ENCODE measurements around the gene RWDD4. TPM values are rescaled to one million over a fixed set of nuclear protein-coding genes. Genes with fewer than 3 reads are reported as not detected.
A peak's percentile ranks its signal among the peaks of the same experiment; 100 is the strongest.

RWDD4 gene
- total RNA-seq (2014; rRNA removed) (22.6 and 29.6 TPM in 2 replicates), Bru-seq, nascent RNA (percentile 55 among the genes with signal in this experiment), BruChase-seq, experiment 1, labeled RNA remaining after a 6-hour chase (percentile 63 among the genes with signal in this experiment), BruChase-seq, experiment 2, labeled RNA remaining after a 2-hour chase (percentile 62 among the genes with signal in this experiment)
- long read RNA-seq, transcript RWDD4-202 (7 exons, 2,590 nt) = major isoform, 11 of 18 reads
- long read RNA-seq, partial matches to known transcripts = 2 of 18 reads
- long read RNA-seq, other reads (novel, unspliced or antisense) = 5 of 18 reads

- Histone ChIP-seq H2AFZ (ENCODE audit: low read length) (peak within 1 kb of the TSS; percentile 76), H3K4me1 (ENCODE audit: insufficient read depth, low read length) (peaks cover 9% of the 10 kb centered on the region), H3F3A (ENCODE audit: low read length, unreplicated experiment) (no peaks in the 10 kb centered on the region), H3K4me3 (ENCODE audit: low read length) (peak within 1 kb of the TSS; percentile 84), H3K4me2 (ENCODE audit: low read length) (peak within 1 kb of the TSS; percentile 92), H3K9ac (ENCODE audit: low read length) (peak within 1 kb of the TSS; percentile 88), H3K27me3 (ENCODE audit: low read length) (no peaks in the 10 kb centered on the region), H3K79me2 (ENCODE audit: low read length) (peaks cover 47% of the 10 kb centered on the region), H3K9me3 (ENCODE audit: low read length) (no peaks in the 10 kb centered on the region), H3K9me2 (replicated peaks; ENCODE audit: low read length) (no peaks in the 10 kb centered on the region), H3K27ac (ENCODE audit: low read length) (peak within 1 kb of the TSS; percentile 47), H3K36me3 (ENCODE audit: low read depth, low read length) (no peaks in the 10 kb centered on the region; the same call in 1 of the 2 replicates), H4K20me1 (ENCODE audit: low read length) (no peaks in the 10 kb centered on the region)
- ChIA-PET CTCF (no interaction called here), POLR2A (ENCODE audit: unreplicated experiment) (interaction anchor here (0.6 kb wide), 1 partner anchor 562 kb away, joined by 4 read pairs; no protein-coding TSS in a partner anchor)
- intact Hi-C loops (cut with micrococcal nuclease) = loop anchor here (2.0 to 5.0 kb wide), 2 partner anchors 22 to 103 kb away; no protein-coding TSS in a partner anchor
- ATAC-seq = peak; percentile 99
- TF ChIP-seq CTCF (conservative IDR thresholded peaks at IDR 0.05; ENCODE audit: low read depth, low read length) (no peak), EZH2 (IDR thresholded peaks at IDR 0.05; ENCODE audit: low read length, unreplicated experiment) (no peak), EZH2phosphoT487 (IDR thresholded peaks at IDR 0.05; ENCODE audit: borderline replicate concordance, low read length) (no peak)
- peak; percentile 95 for DNase-seq
- no TSS peak for BruUV-seq (replicated peaks)
These were observed at the start of gene RWDD4, which contains the start of gene TRAPPC11 for GRCh38 chr4:183659029-183659871. RWDD4 (minus strand) TSS chr4:183659185; CDS start chr4:183658952, 233 bp downstream. TRAPPC11 (plus strand) TSS chr4:183659293; CDS start chr4:183663868, 4,575 bp downstream.

DNA sequence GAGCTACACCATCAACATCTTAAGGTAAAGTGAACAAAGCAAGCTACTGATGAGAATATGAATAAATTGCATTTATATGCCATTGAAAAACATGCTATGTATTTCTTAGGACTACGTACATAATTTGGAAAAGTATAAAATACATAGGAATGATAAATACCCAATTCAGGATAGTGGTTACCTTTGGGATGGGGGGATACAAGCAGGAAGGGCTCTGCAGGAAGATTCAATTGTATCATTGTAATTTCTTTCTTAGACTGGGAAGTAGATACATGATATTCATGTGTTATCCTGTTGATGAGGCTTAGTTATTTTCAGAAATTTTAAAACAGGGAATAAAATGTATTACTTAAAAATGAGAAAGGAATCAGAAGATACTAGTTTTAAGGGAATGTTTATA, 43.5 kb upstream of the RWDD4 start:
- POLR2A ChIA-PET (ENCODE audit: unreplicated experiment) = no interaction called here
- no peak for TF ChIP-seq CTCF (conservative IDR thresholded peaks at IDR 0.05; ENCODE audit: low read depth, low read length)
- no peak for TF ChIP-seq EZH2phosphoT487 (IDR thresholded peaks at IDR 0.05; ENCODE audit: borderline replicate concordance, low read length)
- no peak for TF ChIP-seq EZH2 (IDR thresholded peaks at IDR 0.05; ENCODE audit: low read length, unreplicated experiment)
- no peak overlapping the region for H3K9ac ChIP-seq (ENCODE audit: low read length)
- H2AFZ ChIP-seq (ENCODE audit: low read length) = no peak overlapping the region
- no peaks in the 10 kb centered on the region for H3K79me2 ChIP-seq (ENCODE audit: low read length)
- no peaks in the 10 kb centered on the region for H3K9me3 ChIP-seq (ENCODE audit: low read length)
- no peaks in the 10 kb centered on the region for H3K9me2 ChIP-seq (replicated peaks; ENCODE audit: low read length)
- no peak for DNase-seq
- no peaks in the 10 kb centered on the region; the same call in 1 of the 2 replicates for H3K4me1 ChIP-seq (ENCODE audit: insufficient read depth, low read length)
- H4K20me1 ChIP-seq (ENCODE audit: low read length) = no peaks in the 10 kb centered on the region
- H3K27me3 ChIP-seq (ENCODE audit: low read length) = no peaks in the 10 kb centered on the region
- CTCF ChIA-PET = no interaction called here
- no peak overlapping the region for H3K27ac ChIP-seq (ENCODE audit: low read length)
- no peaks in the 10 kb centered on the region for H3F3A ChIP-seq (ENCODE audit: low read length, unreplicated experiment)
- no peak overlapping the region for H3K4me2 ChIP-seq (ENCODE audit: low read length)
- no TSS peak for BruUV-seq (replicated peaks)
- no peak for ATAC-seq
- intact Hi-C loops (cut with micrococcal nuclease) = no loop called here
- H3K4me3 ChIP-seq (ENCODE audit: low read length) = no peak overlapping the region
- H3K36me3 ChIP-seq (ENCODE audit: low read depth, low read length) = peaks cover 22% of the 10 kb centered on the region

Measured in PC-3 (cell line).